CD4-positive, alpha-beta T cell treated with Interleukin-1 beta for 1 hour (primary cell): ENCODE data around the gene LIME1.
A peak's percentile ranks its signal among the peaks of the same experiment; 100 is the strongest.

Source experiments
- DNase-seq, 2 donors: peaks; one replicate each; pipeline ENCODE4 v3.0.0-alpha.2; 2020 to 2022

The LIME1 gene

DNA sequence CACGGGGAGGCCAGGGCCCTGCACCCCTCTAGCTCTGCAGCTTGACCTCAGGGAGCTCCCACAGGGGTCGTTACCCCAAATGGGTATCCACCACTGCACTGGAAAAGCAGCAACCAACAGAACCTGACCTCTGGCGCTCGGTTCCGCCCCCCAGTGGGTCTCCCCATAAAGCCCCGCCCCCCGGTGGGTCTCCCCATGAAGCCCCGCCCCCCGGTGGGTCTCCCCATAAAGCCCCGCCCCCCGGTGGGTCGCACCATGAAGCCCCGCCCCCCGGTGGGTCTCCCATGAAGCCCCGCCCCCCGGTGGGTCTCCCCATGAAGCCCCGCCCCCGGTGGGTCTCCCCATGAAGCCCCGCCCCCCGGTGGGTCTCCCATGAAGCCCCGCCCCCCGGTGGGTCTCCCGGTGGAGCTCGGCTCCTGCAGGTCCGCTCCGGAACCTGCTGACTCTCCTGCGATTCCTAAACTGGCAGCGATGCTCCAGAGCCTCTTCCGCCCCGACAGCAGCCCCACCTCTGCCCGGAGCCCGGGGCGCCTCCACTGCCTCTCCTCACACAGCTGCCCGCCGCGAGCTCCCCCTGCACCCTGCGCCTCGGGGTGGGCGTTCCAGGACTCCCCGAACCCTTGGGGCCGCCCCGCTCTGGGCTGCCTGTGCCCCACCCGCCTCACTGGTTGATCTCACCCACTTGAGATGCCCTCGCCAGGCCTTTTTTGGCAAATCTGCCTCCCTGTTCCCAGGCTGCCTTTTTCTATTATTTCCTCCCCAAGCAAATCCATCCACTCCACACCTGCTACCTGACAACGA, 15.2 kb downstream of the LIME1 start:
- DNase-seq: peak in 1 of 2 donors; percentile 18

DNA sequence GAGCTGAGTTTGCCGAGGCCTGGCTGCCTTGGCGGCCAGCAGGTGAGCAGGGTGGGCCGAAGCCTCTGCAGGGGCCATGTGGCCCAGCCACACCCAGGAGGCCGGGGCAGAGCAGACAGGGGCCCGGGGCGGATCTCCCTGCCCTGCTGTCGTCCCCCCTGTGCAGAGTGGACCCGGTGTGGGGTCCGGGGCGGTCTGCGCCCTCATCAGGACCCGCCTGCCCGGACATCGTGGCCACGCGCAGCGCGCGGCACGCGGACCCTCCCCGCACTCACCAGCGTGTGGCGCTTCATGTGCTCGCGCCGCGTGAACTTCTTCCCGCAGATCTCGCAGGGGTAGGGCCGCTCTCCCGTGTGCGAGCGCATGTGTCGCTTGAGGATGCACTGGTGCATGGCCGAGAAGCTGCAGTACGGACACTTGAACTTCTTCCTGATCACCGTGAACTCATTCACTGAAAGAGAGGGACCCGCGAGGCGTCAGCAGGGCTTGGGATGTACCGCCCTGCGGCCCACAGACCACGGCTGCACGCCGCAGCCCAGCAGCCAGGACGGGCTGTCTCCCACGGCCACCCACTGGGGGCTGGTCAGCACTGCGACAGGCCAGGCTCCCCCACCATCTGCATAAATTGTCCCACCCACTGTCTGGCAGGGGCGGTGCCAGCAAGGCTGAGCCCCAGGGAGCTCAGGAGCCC, 16.1 kb downstream of the LIME1 start:
- DNase-seq: no peak

DNA sequence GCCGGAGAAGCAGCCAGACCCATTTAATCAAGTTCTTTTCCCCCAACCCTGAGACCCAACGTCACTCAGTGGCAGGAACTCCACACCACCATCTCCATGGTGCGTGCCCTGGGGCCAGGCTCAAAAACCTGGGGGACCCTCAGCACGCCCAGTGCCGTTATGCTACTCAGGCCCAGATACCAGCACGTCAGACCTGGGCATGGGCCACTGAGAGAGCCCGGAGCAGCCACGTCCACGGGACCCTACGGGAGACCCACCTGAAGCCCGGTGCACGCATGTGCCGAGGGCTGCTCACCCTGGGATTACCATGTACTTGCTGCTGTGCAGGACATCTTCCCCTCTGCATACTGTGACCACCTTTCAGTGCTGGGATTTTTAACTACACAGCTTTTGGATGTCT, 16.9 kb downstream of the LIME1 start:
- no peak for DNase-seq

DNA sequence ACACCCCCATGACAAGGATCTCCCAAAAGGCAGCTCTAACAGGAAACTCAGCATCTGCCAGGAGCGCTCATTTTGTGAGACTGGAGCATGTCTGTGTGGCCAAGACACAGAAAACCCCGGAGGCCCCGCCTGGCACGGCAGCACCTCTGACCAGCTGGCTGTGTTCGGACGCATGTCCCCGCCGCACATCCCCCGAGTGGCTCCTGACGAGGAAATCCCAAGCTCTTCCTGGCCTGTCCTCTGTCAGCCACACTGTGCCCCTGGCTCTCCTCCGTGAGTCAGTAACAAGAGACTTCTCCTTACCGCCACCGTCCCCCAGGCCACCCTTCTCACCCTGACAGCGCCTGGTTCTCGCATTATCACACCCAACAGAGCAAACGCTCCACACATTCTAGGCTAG, 17.5 kb downstream of the LIME1 start:
- no peak for DNase-seq

DNA sequence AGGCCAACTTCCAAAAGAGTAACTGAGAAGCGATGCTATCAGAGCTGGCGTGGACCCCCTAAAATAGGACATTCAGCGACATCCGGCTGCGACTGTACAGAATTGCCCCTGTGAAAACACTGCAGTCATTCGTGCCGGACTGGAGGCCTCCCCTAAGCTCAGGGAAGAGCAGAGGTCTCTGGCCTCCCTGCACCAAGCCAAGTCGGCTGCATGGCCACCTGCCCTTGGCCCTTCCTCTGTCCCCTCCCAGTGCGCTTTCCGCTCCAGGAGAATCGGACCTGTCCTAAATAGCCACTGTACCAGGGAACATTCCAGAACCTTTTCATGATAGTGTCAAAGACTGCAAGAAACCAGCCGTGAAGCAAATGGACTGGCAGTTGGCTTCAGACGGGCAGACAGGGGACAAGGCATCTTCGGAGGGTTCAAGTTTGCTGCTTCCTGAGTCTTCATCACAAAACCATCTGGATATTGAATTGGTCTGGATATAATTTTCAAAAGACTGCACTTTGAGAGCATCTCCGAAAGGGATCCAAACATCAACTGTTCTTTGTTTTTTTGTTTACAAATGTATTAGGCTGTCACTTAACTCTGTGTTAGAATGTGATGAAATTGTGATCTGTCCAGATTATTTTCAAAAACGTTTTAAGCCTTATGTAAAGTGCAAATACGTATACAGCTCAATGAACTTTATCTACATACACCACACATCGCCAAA, 19.6 kb downstream of the LIME1 start:
- DNase-seq: no peak

DNA sequence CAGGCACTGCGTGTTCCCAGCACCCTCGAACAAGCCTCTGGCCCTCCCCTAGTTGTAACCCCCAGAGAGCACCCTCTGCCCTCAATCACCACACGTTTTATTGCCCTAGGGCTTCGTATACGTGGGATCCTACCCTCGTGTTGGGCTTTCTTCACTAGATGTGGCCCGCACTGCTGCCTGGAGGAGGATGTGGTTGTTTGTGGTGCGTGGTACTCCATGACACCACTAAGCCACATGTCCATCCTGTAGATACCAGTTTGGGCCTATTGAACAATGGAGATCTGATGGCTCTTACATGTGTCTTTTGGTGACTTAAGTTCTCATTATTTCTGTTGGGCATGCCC, 20.2 kb downstream of the LIME1 start:
- peak; percentile 14 to 26 for DNase-seq

DNA sequence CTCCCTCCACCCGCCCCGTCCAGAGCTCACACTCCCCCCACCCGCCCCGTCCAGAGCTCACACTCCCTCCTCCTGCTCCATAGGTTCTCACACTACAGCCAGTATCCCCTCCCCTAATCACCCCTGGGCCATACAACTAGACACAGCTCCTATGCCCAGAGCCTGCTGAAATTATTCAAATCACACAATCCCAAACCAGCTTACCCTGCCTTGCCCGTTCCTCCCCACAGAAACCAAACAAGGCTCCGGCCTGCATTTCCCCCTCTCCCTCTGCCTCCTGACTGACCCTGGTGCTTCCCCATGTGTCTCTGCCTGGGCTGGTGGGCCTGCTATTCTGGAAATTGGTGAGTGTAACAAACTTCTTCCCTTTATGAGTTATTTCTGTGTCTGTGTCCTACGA, 21.7 kb downstream of the LIME1 start:
- no peak for DNase-seq

DNA sequence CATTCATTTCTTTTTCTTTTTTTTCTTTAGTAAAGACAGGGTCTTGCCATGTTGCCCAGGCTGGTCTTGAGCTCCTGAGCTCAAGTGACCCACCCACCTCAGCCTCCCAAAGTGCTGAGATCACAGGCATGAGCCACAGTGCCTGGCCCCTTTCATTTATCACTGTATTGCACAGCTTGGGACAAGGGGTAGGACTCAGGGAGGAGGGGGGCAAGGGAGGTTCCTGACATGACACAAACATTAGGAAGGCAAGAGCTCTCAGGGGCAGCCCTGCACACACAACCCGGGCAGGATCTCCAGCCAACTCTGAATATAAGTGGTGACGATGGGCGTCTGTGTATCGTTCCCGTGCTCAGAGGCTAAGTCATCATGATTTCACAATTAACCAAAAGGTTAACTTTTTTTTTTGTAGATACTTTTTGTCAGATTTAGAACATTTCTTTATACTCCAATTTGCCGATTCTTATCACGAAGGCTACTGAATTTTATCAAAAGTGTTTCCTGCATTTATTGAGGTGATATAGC, 23.0 kb downstream of the LIME1 start:
- no peak for DNase-seq

DNA sequence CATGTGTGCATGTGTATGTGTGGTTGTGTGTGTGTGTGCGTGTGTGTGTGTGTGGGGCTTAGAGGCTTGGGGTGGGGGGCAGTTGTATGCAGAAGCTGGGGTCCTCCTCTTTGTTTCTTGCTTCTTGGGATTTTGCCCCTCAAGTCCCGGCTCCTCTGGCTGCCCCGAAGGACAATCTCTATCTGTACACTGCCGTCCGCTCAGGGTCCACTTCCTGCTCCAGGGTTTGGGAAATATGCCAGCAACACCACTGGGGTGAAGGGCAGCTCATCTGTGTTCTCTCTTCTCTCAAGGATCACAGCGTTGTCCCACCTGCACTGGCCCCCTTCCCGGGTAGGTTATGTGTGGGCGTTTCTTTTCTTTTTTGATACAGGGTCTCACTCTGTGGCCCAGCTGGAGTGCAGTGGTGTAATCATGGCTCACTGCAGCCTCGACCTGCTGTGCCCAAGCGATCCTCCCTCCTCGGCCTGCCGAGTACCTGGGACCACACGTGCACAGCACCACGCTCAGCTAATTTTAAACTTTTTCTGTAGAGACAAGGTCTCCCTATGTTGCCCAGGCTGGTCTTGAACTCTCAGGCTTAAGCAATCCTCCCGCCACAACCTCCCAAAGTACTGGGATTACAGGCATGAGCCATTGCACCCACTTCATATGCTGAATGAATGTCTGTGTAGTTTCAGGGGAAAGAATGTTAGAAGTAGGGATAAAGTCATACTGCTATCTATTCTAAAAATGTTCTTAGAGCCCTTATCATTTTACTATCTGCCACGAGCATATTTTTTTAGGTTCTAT, 28.8 kb downstream of the LIME1 start:
- no peak for DNase-seq

DNA sequence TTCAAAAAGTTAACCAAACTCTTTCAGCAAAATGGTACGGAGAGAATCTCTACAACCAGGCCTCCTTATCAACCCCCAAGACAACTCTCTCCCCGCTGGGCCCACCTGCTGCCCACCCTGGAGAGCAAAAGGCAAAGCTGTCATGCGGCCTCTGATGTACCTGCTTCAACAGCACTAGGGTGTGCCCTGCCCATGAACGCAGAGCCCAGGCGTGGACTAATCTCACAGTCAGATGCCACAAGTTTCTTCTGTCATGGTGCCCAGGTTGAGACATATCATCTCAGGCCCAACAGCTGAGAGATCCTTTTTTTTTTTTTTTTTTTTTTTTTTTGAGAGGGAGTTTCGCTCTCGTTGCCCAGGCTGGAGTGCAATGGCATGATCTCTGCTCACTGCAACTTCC, 29.4 kb downstream of the LIME1 start:
- DNase-seq: no peak

DNA sequence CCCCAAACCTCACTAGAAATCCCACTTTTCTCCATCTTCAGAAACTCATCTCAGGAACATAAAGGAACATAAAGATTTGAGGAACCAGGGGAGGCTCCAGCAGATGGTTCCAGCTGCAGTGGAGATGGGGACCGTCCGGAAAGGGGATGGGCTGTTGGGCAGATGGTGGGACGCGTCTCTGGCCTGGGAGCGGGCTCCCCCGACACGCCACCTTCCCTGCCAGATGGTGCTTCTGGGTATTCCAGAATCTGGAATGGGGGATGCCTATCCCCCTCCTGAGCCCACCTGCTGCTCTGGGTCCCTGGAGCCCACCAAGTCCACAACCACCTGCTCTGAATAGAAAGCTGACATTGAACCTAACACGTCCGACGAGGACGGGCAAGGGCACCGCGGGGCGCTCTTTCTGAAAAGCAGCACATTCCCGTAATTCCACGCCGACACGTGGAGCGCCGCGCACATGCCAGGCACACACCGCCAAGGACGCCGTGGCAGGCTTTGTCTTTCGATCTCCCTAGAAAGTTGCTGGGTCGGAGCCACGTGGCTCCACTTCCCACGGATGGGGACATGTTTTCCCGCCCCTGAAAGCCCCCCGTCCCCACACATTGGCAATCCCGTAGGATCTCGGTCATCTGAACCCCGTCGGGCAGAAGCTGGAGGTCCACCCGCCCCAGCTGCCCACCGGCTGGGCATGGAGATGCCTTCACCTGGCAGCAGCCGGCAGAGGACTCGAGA, 30.4 kb downstream of the LIME1 start:
- no peak for DNase-seq

DNA sequence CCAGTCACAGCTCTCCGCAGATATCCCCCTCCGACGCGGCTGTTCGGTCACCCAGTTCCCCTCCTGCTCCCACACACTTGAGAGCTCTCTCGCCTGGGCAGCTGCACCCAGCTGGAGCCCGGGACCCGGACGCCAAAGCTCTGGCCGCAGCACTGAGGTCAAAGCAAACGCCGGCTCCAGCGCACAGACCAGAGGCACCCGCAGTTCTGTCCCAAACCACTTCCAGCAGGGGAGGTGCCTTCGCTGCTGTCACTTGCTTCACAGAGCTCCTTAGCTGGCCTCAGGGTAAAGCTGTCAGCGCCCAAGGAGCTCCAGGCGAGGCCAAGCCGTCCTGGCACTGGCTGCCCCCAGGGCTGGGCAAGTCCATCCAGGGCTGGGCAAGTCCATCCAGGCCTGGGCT, 31.0 kb downstream of the LIME1 start:
- DNase-seq: no peak

DNA sequence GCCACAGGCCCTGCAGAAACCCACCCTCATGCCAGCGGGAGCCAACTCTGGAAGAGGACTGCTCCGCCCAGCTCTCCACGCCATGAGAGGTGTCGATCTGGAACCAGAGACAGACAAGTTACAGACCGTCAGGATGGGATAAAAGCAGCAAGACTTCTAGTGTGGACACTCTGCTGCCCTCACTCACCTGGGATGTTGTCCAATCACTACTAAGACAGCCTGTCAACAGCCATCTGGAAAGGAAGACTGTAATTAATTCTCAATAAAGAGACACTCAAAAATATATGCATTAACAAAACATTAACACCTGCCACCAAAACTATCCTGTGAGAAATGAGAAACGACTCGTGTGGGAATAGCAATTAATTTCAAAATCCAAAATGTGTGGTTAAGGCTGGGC, 31.4 kb downstream of the LIME1 start:
- DNase-seq: no peak

DNA sequence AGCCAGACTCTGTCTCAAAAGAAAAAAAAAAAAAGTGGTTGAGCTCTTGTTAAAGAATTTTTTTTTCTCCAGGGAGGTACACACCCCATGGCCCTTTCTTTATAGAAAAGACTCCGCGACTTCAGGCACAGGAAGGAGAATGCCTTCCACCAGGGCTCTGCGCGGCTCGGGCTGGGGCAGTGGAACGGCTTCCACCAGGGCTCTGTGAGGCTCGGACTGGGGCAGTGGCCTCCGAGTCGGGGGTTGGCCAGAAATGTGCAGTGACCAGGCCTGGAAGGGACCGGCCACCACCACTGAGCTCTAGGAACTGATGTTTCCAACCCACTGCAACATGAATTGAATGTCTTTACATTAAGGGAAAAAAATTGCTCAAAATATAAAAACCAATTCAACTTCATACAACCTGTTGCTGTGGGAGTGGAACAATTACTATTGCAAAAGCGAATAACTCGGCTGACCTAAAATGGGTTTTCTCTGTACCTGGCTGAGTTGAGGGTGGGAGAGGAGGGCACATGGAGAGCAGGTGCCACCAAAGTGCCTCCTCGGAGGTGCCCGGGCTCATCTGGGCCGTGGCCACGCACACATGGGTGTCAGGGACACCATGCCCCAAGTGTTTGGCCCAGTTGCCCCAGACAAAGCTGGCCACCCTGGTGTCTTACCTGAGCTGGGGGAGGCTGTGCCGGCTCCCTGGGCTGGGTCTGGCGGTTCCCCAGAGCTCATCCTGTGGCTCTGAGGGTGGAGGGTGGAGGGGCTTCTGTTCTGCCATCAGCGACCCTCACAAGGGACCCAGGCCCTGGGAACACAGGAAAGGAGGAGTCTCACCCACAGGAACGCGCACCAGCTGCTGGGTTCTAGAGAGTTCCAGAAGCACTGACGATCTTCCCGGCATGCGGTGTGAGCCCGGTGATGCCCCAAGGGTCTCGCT, 32.4 kb downstream of the LIME1 start:
- no peak for DNase-seq

DNA sequence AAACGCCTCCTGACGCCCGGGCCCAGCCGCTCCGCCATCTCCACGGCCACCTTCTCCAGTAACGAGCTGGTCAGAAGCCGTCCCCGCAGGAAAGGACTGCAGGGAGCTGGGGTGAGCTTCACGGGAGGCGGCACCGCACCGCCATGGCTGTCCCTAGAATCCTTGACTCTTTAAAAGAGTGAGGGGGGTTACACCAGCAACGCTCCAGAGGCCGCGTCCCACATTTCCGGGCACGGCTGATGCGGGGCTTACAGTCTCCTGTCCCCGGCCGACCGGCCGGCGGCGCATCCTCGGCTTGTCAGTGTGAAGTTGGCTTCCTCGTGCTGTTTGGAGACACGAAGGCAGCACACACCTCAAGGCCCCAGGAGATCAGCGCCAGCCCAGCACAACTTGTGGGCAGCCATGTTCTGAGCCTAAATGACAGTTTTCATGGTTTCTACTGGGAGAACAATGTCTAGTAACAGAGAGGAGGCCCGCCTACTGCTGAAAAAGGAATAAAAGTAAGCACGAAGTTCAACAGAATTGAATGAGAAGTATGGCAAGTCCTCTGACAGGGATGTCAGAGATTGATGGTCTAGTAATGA, 33.5 kb downstream of the LIME1 start:
- DNase-seq: no peak

DNA sequence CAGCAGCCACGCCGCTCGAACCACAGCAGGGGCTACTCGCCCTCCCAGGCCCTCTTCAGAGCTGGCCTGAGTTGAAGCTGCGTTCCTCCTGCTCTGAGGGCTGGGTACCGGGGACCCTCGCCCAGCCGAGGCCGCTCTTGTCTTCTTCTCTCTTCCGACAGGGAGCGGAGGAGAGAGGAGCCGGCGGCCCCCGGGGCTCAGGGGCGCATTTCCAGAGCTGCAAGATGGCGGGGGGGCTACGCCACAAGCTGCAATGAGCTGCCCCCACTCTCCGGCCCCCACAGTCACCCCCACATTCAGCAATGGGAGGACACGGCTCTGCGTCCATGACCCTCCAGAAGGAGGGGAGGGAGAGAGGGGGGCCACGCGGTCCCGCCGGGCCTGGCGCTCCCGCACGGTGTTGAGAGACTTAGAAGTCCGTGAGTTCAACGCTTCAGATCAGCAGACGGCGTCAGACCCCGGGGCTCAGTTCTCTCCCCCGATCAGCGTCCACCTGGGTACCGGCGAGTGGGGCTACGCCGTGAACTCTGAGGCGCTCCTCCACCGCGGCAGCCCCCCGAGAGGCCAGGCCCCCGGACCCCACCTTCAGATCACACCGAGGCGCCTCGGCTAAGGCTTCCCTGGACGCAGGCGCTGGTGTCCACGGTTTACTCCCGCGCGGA, 34.7 kb downstream of the LIME1 start:
- no peak for DNase-seq

DNA sequence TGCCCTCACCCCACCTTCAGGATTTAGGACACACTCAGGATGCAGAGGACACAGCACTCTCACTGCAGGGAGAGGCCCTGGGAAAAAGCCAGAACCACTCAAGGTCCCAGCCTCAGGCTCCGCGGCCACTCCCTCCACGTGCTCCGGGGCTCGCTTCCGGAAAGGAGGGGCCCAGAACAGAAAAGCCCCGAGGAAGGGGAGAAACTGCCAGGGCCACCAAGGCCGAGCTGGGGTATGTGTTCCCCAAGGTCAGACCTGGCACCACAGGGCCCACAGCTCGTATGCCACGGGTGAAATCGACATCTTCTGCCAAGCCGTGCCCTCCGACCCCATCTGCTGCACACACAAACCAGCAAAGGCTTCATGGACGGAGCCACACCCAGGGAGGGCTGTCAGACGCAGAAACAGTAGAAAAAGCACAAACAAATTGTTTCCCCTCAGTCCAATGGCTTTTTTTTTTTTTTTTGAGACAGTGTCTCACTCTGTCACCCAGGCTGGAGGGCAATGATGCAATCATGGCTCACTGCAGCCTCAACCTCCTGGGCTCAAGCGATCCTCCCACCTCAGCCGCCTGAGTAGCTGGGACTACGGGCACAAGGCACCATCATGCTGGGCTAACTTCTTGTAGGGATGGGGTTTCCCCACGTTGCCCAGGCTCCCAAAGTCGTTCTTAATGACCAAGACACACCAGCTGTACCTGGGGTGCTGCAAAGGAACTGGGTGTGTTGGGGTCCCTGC, 36.5 kb downstream of the LIME1 start:
- no peak for DNase-seq

DNA sequence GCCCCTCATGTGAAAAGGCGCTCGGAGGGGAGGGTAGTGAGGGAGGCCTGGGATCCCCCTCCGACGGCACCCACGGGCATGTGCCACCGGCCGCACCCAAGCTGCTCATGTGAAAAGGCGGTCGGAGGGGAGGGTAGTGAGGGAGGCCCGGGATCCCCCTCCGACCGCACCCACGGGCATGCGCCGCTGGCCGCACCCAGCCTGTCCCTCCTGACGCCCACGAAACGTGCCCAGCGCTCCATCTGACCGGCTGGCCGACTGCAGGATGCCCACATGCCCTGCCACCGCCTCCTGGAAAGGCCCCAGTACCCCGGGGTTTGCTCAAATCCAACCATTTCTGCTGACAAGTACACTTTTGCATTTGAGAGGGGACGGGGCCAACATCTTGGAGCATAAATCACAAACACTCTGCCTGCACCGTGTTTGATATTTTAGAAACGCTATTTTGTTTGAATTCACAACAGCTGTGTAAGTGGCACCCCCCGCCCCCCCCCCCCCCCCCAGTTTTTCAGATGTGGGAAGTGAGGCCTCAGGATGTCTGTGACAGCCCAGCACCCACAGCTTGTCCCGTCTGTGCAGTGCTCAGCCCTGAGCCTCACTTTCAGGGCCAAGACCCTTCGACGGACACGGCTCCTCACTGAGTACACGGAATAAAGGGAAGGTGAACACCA, 37.2 kb downstream of the LIME1 start:
- no peak for DNase-seq

DNA sequence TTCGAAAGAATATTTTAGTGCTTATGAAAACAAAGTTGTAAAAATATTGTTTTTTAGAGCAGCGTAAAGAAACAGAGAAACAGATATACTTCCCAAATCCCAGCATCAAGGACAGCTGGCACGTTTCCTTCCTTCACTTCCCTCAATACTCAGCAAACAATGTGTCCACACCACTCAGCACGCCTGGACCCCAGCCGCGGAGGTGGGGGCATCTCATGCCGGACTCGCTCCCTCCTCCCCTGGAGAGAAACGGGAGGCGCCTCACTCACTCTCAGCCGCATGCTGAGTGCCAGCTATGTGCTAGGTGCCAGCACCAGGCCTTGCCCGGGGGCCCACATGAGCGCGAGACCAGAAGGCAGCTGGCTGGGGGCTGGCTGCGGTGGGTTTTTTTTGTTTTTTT, 37.8 kb downstream of the LIME1 start:
- DNase-seq: no peak
